ENCODE measurements around the gene IKZF4. TPM values are rescaled to one million over a fixed set of nuclear protein-coding genes. Genes with fewer than 3 reads are reported as not detected.

The IKZF4 gene
- total and polyA plus RNA-seq, 4 donors, result 3.3 to 10.7 (median 5.2) TPM

- ATAC-seq (ENCODE audit: insufficient read depth, low FRiP score) (no peak), DNase-seq (no peak)
- Histone ChIP-seq H3K9me3 (ENCODE audit: control insufficient read depth in 4 of 4, insufficient read depth in 3 of 4, low read length in 3 of 4) (no peaks in the 10 kb centered on the region), H3K4me3 (no peak overlapping the region), H3K27ac (ENCODE audit: low read depth in 1 of 2, low read length in 1 of 2) (no peak overlapping the region), H3K9ac (ENCODE audit: insufficient read depth in 1 of 2, low read length in 2 of 2) (peak overlapping the region in 1 of 2 donors; percentile 47), H3K36me3 (ENCODE audit: control insufficient read depth in 4 of 4, insufficient read depth in 4 of 4, low read length in 4 of 4) (no peaks in the 10 kb centered on the region), H3K4me1 (ENCODE audit: control insufficient read depth in 5 of 5, insufficient read depth in 5 of 5, low read length in 5 of 5) (peaks cover 0 to 17% (median 2%) of the 10 kb centered on the region in 5 donors), H3K27me3 (ENCODE audit: control insufficient read depth in 3 of 3, insufficient read depth in 3 of 3, low read length in 2 of 3) (peaks cover 0 to 27% (median 20%) of the 10 kb centered on the region in 3 donors)
- TF ChIP-seq CTCF (IDR thresholded peaks at IDR 0.05; ENCODE audit: control extremely low read depth, extremely low read depth), result no peak
- WGBS, 2 donors, result 100% methylated on average over 1 of the region's 1 CpG
These were observed 57.6 kb downstream of the IKZF4 start for GRCh38 chr12:56078427-56078826.

- WGBS, 2 donors, result 2 to 4% methylated on average over 49 to 50 of the region's 50 CpGs
- TF ChIP-seq CTCF (IDR thresholded peaks at IDR 0.05; ENCODE audit: control extremely low read depth, extremely low read depth), result peak; percentile 50
These were observed 58.3 kb downstream of the IKZF4 start for GRCh38 chr12:56078931-56079722.

GRCh38 chr12:56079723-56080555, 59.1 kb downstream of the IKZF4 start, which contains the start of gene ERBB3:
Gene ERBB3, plus strand, starts transcription at chr12:56080165. Its CDS starts 136 bp downstream, at chr12:56080301.
- Histone ChIP-seq H3K4me3 (peak within 1 kb of the TSS; percentile 54), H3K27me3 (ENCODE audit: control insufficient read depth in 3 of 3, insufficient read depth in 3 of 3, low read length in 2 of 3) (peaks cover 0 to 27% (median 25%) of the 10 kb centered on the region in 3 donors), H3K9me3 (ENCODE audit: control insufficient read depth in 4 of 4, insufficient read depth in 3 of 4, low read length in 3 of 4) (no peaks in the 10 kb centered on the region), H3K36me3 (ENCODE audit: control insufficient read depth in 4 of 4, insufficient read depth in 4 of 4, low read length in 4 of 4) (no peaks in the 10 kb centered on the region), H3K9ac (ENCODE audit: insufficient read depth in 1 of 2, low read length in 2 of 2) (peak within 1 kb of the TSS; percentile 25 to 61), H3K27ac (ENCODE audit: low read depth in 1 of 2, low read length in 1 of 2) (peak within 1 kb of the TSS; percentile 62 to 88), H3K4me1 (ENCODE audit: control insufficient read depth in 5 of 5, insufficient read depth in 5 of 5, low read length in 5 of 5) (peaks cover 0 to 17% (median 2%) of the 10 kb centered on the region in 5 donors)
- DNase-seq, result peak; percentile 82 to 90 (median 84)
- ATAC-seq (ENCODE audit: insufficient read depth, low FRiP score), result peak; percentile 86
- no peak for TF ChIP-seq CTCF (IDR thresholded peaks at IDR 0.05; ENCODE audit: control extremely low read depth, extremely low read depth)
- 1 to 2% methylated on average over 50 to 59 of the region's 59 CpGs for WGBS, 2 donors

More at GRCh38 chr12:56078931-56079722, 58.3 kb downstream of the IKZF4 start:
- H3K27me3 ChIP-seq (ENCODE audit: control insufficient read depth in 3 of 3, insufficient read depth in 3 of 3, low read length in 2 of 3), result peaks cover 0 to 27% (median 25%) of the 10 kb centered on the region in 3 donors
- H3K4me1 ChIP-seq (ENCODE audit: control insufficient read depth in 5 of 5, insufficient read depth in 5 of 5, low read length in 5 of 5), result peaks cover 0 to 17% (median 2%) of the 10 kb centered on the region in 5 donors
- peak; percentile 74 to 86 (median 80) for DNase-seq
- H3K9ac ChIP-seq (ENCODE audit: insufficient read depth in 1 of 2, low read length in 2 of 2), result peak overlapping the region; percentile 21 to 61
- peak; percentile 88 for ATAC-seq (ENCODE audit: insufficient read depth, low FRiP score)
- H3K9me3 ChIP-seq (ENCODE audit: control insufficient read depth in 4 of 4, insufficient read depth in 3 of 4, low read length in 3 of 4), result no peaks in the 10 kb centered on the region
- no peaks in the 10 kb centered on the region for H3K36me3 ChIP-seq (ENCODE audit: control insufficient read depth in 4 of 4, insufficient read depth in 4 of 4, low read length in 4 of 4)
- H3K4me3 ChIP-seq, result peak overlapping the region; percentile 37
- H3K27ac ChIP-seq (ENCODE audit: low read depth in 1 of 2, low read length in 1 of 2), result peak overlapping the region; percentile 62 to 88
